GM18502 (cell line): ENCODE results near the gene DUSP22.

Experiments
- ATAC-seq: cut with Tn5 transposase; IDR thresholded peaks from one replicate; pipeline ENCODE4 v1.9.1; 2021; ENCODE audit warnings: mild to moderate bottlenecking; ENCODE audit not compliant: unreplicated experiment, poor library complexity

DUSP22 gene

DNA sequence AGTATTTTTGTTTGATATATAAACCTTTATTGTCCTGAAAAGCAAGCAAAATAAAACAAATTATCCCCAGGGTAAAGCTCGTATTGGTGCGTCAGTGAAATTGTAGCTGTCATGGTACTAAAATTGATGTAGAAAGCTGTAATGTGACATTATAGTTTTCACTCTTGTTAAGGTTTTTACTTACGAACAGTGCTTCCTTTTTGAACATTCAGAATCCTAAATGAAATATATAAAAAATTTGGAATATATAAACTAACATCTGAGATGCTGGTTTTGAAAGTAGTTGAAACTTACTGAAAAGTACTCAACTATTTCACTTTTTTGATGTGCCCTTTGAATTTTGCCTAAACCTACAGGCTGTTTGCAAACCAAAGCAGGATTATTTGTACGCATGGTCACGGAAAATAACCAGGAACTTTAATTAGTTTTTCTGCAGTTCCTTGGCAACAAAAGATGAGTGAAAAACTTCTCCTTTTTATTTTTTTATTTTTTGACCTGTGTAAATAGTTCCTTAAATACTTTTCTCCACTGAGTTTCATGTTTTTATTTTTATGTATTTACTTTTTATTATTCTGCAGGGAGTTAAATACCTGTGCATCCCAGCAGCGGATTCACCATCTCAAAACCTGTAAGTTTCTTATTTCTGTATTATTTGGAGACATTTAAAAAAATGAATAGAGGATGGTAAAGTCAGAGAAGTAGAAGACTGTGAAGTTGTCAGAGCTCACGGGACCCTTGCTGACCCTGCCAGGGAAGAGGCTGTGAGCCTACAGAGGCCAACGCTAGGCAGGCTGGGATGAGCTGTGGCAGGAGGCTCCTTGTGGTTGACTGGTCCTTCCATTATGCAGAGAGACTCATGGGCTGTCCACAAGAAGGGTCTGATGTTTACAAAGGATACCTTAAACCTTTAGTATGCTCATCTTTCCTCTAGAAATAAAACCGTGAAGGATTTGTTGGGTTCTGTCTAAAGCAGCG lies 42.5 kb downstream of the DUSP22 start:
- ATAC-seq = no peak

DNA sequence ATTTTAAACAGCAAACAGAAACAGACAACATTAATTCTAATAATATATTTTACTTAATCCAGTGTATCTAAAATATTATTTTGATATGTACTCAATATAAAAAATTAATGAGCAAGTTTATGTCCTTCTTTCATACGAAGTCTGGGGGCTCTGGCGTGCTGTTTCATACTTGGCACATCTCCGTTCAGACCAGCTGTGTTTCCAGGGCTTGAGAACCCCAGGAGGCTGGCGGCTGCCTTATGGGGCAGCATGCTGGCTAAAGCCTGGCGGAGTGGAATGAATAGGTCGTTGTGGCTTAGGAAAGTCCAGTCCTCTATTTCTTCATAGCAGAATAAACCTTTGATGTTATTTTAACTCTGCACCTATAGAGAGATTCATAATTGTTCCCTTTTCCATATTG lies 43.3 kb downstream of the DUSP22 start:
- ATAC-seq = no peak

DNA sequence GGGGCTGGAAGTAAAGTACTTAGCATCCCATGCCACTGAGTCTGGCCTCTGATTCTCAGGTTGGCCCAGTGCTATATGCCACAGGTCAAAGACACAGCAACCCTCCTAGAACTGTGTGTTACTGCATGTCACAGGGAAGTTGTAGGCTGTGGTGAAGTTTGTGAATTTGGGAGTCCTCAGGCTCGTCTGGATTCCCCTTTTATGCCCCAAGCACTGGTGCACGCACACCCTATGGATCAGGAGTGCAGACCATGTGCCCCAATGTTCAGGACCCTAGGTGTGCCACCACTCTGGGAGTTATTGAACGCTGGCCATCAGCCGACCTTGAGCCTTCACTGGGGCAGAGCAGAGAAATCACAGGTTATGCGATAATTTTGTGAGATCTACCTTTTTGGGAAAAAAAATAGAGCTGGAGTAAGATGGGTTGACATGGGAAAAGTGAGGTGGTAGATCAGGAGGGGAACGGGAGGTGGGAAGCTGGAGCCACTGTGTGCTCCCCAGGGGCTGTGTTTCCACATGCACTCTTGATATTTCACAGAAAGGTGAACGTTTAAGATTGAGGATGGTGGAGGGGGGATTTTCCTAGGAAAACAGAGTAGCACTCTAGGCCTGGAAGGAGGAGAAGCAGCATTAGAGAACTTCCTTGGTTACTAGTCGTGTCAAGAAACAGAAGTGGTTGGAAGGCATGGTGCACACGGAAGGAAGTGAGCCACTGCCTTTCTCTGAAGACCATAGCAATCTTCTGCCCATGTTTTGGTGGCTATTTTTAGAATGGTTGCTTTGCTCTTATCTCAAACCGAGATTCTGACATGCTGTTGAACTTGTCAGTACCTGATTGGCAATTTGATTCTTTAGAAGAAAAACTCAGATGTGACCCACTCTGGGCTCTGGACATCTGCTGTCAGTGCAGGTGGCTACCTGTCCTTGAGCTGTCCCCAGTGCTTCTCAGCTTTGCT lies 44.1 kb downstream of the DUSP22 start:
- peak; percentile 40 for ATAC-seq

DNA sequence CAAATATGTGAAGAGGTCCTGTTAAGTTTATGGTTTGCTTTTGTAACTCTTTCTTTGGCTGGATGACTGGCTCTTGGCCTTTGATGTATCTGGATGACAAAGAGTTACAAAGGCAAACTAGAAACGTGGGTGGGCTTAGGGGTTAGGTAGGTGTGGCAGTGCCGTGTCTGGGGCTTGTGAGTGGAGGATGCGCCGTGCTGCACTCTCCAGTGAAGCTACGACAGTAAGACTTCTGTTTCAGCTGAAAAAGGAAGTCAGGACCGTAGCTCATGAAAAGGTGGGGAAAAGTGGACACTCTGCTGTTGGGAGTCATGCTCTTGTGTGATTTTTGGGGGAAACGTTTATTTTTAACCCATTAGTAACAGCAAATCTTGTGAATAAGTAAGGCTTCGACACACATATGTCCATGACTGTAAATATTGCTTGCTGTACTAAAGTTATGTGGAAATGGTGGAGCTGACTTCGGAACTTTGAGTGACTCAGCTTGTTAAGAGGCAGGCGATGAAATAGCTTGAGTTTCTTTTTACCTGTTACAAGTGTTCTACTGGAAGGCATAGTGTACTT lies 45.6 kb downstream of the DUSP22 start:
- no peak for ATAC-seq

DNA sequence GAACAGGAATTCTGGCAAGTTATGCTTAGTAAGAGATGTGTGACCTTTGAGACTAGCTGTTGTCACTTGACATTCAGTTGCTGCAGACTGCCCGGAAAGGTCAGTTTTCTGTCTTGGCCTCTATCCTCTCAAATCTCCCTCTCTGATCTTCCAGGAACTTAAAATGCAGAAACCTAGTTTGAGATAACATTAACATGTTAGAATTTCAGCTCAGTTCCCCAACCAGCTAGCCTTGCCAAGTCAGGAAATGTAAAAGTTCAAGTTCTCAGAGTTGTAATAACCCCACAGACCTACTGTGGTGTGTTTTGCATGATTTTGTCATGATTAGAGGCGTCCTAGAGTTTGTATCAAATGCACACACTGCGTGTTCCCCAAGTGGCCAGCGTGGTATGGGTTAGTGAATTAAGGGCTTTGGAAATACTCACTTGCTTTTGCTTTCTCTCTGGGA lies 46.6 kb downstream of the DUSP22 start:
- ATAC-seq = no peak

DNA sequence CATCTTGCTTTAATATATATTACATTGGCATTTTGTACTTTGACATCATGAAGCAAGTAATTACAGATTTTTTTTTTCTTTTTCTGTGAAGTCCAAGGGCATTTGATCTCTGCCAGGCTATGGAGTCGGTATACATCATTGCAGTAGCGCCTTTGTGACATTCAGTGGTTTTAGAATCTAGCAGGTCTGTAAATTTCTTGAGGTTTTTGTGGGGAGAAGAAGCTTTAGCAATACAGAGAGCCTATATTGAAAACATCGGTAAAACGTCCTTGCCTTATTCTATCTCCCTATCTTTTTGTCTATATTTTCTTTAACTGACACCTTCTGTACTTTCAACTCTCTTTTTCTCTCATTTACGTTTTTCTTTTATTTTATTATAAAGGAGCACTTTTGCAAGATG lies 47.2 kb downstream of the DUSP22 start:
- no peak for ATAC-seq

DNA sequence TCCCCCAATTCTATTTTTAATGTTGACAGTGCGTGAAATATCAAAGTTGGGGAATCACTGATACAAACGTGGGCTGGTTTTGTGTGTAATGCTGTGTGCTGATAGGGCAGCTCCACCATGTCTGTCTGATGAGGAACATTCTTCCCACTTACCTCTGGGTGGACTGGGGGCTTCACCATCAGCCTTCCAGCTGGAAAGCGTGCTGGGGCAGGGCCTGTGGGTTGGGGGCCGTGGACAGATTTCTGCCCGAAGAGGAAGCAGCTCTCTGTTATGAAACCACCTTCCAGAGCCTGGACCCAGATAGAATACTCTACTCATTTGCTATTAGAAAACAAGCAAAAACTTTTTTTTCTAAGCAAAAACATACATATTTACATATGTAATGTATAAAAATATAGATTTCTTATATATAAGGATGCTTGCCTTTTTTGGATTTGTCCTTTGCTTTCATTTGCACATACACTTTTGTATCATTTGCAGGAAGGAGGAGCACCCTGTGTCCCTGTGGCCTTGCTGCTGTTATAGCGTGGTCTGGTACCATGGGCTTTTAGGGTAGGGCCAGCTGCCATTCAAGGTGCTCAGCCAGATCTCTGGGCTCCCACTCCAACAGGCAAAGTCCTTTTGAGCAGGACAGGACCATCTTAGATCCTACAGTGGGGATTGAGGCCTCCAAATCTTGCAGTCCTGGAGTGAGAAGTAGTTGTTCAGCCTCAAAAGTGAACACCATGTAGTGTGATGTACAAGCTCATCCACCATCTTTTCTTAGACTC lies 48.1 kb downstream of the DUSP22 start:
- ATAC-seq = no peak

DNA sequence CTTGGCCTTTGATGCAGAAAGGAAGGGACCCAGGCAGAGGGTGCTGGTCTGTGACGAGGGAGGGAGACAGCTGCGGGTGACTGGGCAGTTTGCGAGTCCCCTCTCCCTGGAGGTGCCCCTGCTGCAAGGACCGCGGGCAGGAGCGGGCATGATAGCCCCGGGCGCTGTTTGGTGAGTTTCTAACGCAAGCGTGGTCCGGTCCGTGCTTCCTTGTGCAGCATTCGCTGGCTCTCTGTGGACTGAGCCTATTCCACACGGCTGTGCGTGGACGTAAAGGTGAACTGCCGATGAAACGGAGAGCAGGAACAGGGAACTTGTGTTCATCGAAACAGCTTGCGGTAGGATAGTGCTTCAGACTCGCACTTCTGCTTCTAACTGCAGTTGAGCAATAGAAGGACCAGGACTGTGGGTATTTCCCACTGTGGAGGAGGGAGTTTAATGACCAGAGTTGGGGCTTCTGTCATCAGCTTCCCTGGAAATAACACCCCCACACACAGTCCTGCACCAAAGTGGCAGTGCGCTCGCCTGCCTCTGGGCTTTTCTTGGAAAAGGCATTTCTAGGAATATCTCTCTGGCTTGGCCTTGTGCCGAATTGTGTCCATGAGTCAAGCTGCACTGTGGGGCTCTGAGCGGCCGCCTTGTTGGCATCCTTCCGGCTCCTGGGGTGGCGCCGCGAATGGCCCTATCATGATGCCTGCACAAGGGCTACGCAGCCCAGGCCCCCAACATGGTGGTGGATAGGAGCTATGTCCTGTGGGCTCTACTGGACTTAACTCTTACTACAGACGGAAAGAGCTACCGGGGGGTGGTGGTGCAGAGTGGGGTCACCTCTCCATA lies 48.9 kb downstream of the DUSP22 start:
- peak; percentile 41 for ATAC-seq

DNA sequence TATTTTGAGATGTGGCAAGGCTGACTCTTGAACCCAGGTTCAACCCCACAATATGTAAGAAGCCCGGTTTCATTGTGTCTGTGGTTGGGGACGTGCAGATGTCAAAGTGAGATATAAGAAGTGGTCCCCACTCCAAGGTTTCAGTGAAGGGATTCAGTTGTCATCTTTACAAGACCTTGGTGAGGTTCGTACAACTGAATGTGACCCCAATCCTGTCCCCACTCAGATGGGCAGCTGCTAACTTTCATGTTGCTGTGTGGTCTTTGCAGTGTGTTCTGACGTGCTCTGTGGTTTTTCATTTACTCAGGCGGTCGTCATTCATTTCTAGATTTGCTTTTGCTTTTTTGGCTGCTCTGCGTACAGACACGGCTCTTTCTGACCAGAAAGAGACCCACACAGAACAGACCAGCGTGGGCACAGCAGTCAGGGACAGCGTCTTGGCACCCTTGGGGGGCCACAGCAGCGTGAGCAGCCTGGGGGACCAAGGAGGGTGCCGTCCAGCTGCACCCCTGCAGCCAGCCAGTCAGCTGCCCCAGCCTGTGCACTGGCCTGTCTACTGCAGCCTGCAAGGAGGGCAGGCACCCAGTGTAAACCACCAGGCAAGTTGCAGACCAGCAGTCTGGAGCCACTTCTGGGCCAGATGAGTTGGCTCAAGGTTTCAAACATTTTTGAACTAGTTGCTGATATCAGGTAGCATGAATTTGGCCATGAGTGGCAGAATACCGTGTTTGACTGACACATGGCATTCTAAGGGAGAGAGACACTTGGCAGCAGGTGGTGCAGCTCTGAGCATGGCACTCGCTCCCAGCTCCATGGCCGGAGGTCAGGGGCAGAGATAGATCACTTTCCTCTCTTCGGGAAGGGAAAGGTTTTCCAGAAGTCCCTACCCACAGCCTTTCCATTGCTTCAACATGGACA lies 49.9 kb downstream of the DUSP22 start:
- peak; percentile 49 for ATAC-seq

DNA sequence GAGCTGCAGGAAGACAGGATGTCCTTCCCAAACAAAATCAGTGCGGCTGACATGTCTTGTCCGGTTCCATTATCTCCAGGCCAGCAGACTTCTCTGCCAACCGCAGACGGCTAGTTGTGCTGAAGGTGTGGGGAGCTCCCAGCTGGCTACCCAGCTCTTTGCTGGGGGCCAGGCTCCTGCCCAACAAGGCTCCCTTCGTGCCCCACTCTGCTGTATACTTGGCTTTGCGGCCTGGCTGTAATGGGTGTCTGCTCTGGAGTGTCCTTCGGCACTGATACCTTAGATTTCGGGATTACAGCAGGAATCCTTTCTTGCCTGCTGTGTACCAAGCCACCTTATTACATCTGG lies 50.5 kb downstream of the DUSP22 start:
- ATAC-seq = no peak

DNA sequence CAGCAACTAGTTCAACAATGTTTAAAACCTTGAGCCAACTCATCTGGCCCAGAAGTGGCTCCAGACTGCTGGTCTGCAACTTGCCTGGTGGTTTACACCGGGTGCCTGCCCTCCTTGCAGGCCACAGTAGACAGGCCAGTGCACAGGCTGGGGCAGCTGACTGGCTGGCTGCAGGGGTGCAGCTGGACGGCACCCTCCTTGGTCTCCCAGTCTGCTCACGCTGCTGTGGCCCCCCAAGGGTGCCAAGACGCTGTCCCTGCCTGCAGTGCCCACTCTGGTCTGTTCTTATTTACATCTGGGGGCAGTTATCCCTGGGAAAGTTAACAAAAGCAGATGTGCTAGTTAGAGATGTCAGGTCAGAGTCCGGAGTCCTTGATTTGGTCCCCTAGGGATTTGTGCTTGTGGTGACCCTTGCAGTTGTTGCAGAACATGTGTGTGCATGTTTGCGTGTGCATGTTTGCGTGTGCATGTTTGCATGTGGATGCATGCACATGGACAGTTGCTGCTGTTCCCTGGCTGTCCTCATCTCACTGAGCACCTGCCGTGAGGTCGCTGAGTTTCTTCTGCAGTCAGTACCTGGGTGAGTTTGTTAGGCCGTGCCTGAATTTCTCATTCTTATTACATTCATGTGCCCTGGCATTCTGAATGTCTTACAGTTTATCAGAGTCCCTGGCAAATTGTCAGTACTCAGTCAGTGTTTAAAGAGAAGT lies 51.1 kb downstream of the DUSP22 start:
- no peak for ATAC-seq

DNA sequence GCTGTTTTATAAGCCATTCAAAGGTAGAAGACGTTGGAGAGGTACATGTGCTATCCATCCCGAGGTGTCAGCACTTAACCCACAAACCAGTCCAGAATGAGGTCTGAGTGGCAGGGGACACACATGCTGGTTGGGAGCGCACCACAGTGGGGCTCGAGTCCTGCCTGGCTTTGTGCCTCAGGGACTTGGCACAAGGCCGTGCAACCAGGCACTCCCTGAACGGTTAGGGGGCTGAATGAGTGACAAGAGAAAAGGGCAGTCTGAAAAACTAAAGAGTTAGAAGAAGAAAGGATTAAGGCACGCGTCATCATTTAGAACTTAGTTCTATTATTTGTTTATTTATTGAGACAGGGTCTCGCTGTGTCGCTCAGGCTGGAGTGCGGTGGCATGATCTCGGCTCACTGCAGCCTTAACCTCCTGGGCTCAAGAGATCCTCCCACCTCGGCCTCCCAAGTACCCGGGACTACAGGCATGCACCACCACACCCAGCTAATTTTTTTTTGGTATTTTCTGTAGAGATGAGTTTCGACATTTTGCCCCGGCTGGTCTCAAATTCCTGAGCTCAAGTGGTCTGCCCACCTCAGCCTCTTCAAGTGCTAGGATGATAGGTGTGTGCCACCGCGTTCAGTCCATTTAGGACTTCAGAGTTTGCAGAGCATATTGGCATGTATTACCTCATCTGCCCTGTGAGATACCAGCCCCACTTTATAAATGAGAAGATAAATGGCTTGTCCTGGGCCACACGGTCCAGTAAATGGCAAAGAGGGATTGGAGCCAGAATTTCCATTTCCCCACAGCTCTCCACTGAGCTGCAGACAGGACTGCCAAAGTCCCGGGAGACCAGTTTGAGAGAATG lies 51.9 kb downstream of the DUSP22 start:
- no peak for ATAC-seq

DNA sequence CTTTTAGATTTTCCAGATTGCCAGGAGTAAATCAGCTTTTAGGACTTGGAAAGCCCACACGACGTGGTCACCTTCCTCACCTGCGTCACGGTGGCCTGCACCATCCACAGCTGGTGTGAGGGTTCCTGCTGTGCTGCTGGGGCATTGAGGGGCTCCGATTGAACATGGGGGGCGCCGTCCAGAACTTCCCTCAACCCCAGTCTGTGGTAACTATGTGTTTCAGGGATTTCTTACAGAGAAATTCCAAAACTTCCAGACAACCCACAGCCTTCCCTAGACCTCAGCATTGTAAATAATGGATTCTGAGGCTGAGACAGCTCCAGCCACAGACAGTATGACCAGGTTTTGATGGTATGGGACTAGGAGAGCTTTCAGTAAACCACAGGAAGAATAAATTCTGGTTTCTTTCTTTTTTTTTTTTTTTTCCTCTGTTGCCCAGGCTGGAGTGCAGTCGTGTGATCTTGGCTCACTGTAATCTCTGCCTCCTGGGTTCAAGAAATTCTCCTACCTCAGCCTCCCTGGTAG lies 52.6 kb downstream of the DUSP22 start:
- no peak for ATAC-seq

DNA sequence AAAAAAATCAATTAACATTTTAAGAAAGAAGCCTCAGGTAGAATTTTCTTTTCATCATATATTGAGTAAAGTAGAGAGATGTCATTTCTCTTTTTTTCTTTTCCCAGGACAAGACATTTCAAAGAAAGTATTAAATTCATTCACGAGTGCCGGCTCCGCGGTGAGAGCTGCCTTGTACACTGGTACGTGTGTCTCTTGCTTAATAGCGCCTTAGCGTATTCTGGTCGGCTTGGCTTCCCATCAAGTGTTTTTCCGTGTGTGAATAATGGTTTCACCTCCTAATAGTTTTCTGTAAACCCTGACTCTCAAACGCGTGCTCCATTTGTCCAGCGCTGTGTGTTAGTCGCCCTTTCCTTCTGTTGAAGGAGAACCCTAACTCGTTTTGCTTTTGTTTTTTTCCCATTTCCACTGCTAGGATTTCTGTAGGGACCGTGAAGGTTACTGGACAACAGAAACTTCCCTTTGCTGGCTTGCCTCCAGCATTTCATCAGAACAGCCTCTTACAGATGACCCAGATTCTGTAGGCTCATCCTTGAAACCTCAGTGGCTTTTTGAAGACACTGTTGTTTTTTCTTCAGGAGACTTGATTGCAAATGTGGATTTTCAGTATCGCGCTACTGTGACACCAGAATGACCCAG lies 53.6 kb downstream of the DUSP22 start:
- ATAC-seq = no peak

DNA sequence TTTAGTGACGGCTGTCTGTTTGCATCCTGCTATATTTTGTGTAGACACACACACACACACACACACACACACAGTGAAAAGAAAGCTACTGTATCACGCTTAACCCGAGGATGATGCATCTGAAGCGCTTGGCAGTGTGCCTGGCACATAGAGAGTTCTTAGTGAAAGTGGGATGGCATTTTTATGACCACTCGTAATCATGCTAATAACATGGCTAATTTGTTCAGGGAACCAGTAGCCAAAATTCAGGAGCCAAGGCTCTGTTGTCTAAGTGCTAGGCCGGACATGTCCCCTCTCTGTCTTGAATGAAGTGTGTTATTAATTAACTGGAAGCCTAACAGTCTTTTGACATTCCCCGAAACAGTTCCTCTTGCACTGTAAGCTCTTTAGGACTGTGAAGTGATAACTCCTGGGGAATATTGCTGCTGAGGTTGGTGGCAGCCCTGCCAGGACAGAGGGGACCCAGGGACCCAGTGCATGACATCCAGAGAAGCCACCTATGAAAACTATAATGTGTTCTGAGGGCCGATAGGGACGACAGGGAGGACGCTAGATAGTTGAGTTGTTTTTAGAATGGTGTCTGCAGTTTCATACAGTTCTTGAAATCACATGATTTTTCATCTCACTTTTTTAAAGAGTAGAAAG lies 54.2 kb downstream of the DUSP22 start:
- ATAC-seq = no peak
